NCI-H510A (cell line): ENCODE data around the gene SOHLH1.

Experiments
- DNase-seq: peaks from one replicate; lab custom pipeline; 2025; lab: John Stamatoyannopoulos, UW

The SOHLH1 gene, protein sequence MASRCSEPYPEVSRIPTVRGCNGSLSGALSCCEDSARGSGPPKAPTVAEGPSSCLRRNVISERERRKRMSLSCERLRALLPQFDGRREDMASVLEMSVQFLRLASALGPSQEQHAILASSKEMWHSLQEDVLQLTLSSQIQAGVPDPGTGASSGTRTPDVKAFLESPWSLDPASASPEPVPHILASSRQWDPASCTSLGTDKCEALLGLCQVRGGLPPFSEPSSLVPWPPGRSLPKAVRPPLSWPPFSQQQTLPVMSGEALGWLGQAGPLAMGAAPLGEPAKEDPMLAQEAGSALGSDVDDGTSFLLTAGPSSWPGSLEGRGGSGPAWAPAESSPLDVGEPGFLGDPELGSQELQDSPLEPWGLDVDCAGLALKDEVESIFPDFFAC

DNA sequence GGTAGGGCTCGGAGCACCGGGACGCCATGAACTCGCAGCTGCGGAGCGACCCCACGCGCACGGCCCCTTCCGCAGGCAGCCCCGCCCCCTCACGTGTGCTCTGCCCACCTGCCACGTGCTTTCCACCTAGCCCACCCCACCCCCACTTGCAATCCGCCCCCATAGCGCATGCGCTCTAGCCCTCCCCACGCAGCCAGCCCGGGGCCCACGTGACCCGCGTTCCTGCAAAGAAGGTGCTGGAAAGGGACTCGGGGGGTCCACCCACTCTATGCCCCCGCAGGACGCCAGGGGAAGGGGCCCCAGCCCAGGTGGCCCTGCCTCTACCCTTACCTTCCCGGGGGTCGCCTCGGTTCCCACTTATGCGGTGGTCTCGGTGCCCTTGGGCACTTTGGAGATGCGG lies at the start of gene SOHLH1:
Gene SOHLH1, minus strand, starts transcription at position 42 of the 400 bp plus-strand sequence. Its CDS starts 14 bp downstream, at position 28.
- DNase-seq, result no peak

DNA sequence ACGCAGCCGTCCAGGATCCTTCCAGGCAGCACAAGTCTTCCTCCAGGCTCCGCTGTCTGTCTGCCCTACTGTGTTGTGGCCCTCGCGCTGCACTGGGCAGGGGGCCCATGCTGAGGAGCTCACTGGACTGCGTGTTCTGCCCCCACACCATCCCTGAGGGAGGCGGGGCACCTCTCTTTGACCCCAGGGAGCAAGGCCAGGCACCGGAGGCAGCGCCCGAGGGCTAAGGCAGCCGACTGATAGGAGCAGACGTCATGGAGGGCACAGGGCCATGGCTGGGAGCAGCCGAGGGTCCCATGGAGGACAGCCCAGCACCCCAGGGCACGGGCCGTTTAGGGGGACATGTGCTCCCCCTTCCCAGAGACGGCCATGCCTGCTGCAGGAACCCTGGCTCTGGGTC lies 49.4 kb upstream of the SOHLH1 start:
- DNase-seq, result no peak

DNA sequence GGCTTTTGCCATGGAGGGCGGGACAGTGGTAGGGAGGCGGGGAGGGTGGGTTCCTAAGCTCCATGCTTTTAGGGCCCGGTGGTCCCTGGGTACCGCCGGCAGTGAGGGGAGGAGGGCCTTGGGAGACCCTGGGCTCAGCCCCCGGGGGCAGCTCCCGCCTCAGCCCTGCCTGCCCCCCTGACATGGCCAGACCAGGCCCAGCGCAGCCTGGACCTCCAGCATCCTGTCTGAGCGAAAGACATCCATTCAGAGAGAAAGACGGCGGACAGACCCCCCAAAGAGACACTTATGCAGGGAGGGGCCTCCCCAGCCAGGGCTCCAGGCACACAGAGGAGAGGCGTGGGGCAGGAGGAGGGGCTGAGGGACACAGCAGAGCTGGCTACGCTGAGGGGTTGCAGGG lies 48.0 kb upstream of the SOHLH1 start:
- DNase-seq, result no peak

DNA sequence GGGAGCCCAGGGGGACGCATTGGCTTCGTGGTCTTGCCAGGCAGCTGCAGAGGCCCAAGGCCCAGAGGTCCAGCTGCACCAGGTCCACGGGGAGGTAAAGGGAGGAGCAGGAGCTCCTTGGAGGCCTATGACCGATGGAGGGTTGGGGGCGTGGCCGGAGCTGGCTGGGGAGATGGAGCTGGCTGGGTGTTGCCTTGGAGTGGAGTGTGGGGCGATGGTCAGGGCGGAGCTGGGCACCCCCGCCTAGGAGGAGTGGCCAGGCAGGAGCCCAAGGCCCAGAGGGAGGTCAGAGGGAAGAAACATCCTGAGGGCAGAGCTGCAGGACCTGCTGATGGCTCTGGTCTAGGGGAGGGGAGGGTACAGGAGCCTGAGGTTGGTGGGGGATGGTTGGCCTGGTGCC lies 47.3 kb upstream of the SOHLH1 start:
- no peak for DNase-seq

DNA sequence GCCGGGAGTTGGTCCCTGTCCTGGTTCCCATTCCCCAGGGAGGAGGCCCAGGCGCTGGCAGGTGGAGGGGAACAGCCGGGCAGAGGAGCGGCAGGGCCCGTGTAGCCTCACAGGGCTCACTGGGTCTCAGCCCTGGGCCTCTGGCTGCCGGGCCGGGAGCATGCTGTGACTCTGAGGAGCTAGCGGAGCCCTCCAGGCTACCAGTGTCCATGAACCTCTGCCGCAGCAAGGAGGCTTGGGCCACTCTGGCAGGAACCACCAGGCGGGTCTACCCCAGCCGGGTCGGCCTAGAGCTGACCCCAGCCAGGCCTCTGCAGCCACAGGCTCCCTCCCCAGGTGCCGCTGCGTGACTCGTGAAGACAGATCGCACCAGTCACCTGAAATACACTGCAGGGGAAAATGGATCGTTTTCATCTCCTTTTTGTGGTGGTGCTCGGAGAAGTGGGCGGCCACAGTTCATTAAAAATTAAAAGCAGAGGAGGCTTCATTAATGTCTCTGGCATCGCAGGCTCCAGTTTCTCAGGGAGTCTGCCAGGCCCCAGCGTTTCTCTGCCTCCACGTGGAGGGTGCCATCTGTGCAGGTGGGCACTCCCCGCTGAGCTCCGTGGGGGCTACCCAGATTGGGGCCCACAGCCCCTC lies 46.5 kb upstream of the SOHLH1 start:
- DNase-seq, result no peak

DNA sequence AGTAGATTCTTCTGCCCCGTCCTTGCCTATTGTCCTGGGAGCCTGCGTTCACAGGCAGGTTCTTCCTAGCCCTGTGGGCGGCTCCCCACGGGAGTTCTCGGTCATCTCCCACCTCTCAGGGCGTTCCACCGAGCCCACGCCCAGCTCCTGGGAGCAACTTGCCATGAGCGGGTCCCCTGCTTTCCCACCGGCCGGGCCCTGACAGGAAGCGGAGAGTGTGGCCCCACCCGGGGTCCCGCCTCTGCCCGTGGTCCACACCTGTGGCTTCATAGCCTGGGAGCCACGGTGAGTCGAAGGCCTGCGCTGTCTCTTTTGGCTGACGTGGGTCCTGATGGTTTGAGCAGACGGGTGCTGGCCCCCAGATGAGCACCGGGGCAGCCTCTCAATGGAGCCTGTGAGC lies 45.9 kb upstream of the SOHLH1 start:
- DNase-seq, result no peak

DNA sequence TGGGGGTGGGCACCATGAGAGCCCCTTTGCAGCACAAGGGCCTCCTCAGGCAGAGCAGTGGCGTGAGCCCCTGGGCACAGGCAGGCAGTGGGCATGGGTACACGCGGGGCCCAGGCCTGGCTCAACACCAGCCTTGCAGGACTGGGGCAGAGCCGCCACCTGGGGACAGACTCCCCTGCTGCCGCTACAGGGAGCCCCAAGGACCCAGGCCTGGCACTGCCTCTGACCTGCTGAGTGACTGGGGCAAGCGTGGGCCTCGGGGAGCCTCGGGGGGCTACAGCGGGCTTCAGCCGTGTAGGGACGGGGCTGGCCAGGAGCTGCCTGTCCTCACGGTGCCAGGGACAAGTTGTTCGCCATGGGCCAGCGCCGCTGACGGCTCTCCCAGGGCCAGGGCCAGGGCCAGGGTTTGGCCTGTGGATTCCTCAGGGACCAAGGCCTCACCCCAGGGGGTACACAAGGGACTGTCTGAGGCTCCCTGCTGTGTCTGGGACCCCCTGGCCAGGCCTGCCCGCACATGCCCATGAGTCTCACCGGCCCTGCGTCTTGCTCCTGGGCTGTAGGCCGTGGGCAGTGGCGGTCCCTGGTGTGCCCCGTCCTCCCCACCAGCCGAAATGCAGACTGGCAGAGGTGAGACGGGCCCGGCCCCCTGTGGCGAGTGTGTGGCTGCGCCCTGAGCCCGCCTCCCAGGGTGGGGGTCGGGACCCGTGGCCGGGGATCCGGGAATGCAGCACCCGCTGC lies 45.2 kb upstream of the SOHLH1 start:
- DNase-seq, result no peak

DNA sequence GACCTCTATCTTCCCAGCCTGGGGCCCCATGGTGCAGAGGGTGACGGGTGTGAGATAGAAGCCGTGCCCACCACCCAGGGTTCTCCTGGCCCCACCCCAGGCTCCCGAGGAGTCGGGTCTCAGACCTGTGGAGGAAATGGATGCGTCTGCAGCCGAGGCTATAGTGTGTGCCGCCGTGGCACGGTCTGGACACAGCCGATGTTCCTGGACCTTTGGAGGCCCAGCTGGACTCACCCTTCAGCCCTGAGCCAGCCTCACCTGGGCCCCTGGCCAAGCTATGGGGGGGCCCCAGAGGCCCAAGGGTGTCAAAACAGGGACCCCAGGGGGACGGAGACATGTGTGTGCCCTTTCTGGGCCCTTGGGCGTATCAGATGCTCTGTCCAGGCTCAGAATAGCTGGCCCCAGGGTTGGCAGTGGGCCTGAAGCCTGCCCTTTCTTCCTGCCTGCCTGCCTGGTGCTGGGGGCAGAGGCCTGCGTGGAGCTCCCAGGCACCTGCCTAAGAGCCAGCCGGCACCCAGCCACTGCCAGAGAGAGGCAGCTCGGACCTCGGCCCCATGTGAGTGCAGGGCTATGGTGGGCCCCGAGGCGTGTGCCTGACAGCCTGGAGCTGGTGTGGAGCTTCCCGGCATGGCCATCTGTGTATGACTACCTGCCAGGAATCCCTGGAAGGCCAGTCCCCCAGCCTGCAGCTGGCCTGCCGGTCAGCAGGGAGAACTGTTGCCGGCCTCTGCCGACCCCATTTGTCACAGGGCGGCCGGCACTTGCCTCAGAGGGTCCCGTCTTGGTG lies 44.5 kb upstream of the SOHLH1 start:
- no peak for DNase-seq

DNA sequence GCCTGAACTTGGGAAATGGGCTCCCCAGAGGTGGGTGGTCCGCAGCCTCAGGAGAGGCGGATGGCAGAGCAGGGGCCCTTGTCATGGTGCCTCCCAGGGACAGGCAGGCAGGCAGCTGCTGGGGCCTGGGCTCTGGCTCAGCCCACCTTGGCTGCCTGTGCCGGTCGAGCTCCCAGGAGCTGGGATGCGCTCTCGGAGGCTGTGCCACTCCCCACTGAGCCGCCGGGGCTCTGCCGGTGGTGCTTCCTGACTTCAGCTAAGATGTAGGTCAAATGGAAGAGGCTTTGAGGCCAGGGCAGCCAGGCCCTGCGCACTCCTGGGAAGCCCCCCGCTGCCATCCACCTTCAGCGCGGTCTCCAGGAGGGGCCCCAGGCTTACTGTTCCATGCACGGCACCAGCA lies 43.7 kb upstream of the SOHLH1 start:
- no peak for DNase-seq

DNA sequence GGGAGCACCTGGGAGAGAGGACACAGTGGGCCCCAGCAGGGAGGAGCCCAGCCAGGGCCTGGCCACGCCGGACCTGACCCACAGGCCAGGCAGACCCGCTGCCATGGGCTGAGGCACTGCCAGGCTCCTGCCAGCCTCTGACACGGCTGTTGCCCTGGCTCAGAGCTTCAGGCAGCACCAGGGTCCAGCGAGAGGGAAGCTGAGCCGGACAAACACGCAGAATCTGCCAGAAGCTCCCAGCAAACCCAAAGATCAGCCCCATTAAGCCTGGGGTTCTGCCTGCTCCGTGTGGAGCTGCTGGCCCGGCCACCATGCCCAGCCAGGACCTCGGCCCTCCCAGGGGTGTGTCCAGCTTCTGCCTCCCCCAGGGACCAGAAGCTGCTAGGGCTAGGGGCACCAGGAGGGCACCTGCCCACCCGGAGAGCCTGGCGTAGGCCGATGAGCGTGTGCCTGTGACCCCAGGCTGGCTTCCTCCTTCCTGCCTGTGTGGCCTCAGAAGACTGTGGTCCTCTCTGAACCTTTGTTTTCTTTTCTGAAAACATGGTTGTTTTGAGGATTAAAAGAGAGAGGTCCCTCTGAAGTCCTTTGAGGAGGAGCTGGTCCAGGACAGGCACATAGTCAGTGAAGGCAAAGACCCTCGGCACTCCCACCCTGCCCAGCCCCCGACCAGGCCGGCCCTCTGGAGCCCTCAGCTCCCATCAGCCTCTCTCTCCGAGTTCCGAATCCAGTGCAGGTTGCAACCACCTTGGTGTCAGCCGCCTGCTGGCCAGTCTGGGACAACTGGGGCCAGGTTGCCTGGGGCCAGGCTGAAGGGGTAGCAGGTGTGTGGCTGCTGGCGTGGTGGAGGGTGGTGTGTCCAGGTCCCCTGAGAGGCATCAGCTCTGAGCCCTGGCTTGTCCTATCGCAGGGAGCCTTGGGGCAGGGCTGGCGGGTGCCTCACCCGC lies 42.3 kb upstream of the SOHLH1 start:
- no peak for DNase-seq

DNA sequence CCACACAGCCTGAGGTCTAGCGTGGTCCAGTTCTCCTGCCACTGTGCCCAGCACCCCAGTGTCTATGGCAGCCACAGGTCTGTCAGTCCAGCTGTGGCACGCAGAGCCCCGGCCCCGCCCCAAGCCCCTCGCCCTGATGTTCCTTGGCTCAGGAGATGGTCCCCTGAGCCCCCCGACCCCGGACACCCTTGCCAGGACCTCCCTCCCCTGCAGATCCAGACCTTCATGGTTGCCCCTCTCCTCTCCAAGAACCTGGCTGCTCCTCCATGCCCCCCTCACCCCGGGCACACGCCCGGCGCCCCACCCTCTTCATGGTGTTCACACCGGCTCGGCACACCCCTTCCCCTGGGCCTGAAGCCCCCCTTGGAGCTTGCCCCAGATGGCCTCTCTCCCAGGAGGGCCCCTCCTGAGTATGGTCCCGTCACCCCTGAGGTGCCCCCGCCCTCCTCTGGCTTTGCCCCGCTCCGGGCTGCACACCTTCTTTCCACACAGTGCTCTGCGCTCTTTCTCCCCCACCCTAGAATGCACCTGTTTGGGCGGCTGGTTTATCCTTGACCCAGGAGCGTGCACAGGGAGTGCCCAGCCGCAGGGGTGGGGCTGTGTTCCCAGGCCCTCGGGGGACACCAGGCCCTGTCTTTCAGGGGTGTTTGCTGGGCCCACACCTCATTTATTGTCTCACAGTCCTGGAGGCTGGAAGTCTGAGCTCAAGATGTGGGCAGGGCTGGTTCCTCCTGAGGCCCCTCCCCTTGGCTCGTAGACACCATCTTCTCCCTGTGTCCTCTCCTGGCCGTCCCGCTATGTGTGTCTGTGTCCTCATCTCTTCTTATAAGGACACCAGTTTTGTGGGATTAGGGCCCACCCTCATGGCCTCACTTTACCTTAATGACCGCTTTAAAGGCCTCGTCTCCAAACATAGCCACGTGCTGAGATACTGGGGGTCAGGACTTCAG lies 40.3 kb upstream of the SOHLH1 start:
- no peak for DNase-seq

DNA sequence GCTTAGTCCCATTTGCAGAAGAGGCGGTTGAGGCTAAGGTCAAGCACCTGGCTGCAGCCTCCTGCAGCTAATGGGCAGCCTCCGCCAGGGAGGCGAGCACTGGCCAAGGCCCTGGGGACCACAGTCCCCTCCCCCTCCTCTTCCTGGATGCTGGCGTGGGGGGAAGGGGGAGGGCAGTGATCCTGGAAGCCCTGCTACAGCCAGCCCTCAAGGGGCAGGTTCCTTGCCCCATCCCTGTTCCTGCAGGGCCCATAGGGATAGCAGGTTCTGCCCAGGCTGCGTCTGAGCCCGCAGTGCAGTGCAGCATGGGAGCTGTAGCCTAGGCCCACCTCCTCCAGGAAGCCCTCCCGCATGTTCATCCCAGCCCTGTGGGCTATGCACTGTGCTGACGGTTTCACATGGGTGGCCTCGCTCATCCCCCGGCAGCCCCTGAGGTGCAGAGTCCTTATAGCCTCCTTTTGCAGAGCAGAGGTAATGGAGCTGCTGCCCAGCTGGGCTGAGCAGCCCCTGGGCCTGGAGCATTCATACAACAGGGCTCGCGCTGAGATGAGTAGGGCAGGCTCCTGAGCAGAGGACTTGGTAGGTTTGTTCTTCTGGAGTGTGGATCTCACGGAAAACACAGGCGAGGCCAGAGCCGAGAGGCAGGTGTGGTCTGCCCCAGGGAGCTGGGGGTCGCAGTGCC lies 38.7 kb upstream of the SOHLH1 start:
- no peak for DNase-seq

DNA sequence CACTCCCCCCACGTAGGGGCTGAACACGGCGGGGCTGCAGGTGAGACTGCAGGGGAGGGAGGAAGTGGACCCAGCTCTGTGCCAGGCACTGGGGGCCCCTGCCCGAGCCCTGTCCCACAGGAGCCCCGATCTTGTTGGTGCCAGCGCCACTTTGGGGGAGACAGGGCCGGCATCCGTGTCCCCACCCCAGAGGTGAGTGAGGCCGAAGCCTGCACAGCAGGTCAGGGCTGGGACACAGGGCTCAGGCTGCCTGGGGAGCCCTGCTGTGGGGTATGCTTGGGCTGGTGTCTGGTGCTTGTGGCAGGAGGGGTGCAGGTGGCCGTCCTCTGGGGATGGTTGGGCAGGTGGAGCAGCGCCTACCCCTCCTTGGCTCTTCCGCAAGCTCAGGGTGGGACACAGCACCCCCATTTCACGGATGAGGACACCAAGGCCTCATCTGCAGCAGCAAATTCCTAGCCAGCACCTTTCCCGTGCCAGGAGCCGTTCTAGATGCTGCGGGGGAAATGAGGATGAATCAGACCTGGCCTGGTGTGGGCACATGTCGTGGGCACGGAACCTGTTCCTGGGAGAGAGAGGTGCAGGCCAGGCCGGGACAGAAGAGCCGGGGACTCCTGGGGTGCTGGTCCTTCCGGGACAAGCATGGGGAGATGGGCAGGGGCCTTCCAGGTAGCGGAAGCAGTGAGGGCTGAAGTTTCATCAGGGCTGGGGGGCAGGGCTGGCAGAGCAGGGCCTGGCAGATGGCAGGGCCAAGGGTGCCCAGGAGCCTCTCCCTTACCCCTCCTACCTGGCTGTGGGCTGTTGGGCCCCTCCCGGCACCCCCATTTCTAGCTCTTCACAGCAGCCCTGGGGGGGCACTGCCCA lies 37.9 kb upstream of the SOHLH1 start:
- no peak for DNase-seq

DNA sequence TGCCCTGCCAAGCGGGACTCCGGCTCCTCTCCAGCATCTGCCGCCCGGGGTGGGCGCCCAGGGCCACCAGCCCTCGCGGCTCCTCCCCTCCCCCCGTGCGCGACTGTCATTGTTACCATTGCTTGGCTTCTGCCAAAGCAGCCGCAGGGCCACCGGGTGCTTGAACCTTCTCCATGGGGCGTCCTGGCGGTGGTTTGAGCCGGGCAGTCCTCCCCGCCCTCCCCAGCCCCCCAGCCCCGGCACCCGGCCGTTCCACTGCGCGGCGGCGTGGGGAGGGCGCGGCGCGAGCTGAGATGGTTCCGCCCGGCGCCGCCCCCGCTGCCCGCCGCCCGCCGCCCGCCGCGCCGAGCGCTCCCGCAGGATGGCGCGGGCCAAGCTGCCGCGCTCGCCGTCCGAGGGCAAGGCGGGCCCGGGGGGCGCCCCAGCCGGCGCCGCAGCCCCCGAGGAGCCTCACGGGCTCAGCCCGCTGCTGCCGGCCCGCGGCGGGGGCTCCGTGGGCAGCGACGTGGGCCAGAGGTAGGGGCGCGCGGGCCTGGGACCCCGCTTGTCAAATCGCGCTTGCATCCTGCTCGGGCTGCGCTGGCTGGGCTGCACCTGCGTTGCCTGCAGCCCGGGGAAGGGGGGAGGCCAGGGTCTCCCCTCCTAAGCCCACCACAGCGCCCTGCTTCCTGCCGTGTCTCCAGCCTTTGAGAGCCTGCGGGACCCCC lies 37.1 kb upstream of the SOHLH1 start:
- no peak for DNase-seq

DNA sequence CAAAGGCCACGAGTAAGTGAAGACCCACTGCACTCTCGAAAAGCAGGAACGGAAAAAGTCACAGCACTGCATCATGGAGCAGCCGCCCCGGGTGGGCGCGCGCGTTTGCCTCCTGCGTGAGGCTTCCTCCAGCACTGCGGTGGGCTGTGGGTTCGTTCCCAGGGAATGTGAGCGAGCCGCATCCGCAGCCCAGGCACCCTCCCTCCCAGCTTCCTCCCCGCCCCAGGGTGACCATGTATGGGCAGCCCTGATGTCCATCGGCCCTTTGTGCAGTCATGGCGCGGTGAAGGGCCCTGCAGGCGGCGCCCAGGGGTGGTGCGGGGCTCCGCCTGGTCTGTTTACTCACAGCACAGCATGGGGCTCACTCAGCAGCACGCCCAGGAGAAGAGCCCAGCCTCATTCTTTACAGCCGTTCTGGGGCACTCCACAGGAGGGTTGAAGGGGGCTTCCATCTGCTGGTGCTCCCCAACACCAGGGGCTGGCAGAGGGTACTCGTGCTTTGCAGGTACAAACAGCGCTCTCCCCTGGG lies 35.4 kb upstream of the SOHLH1 start:
- peak; percentile 17 for DNase-seq

DNA sequence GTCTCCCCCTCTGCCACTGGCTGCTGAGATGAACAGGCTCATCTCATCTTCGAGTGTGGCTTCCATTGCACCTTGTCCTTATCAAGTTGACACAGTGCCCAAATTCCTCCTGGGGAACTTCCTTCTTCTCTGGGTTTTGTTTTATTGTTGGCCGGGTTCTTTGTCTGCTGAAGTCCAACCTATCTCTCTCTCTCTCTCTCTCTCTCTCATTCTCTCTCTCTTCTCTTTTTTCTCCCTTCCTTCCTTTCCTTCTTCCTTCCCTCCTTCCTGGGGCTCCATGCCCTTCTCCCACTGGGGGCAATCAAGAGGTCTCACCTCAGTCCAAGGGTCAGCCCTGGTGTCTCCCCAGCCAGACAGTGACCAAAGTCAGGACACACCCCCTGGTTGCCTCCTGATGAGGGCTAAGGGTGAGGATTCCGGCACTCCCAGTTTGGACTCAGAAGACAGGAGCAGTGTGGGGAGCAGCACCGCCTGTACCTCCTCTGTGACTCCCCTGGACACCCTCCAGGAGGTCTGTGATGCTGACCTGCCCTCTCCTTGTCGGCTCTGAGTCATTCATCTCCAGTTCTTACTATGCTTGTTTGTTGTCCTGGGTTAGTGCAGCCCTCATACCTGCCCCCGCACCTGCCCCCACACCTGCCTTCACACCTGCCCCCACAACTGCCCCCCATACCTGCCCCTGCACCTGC lies 33.4 kb upstream of the SOHLH1 start:
- no peak for DNase-seq

DNA sequence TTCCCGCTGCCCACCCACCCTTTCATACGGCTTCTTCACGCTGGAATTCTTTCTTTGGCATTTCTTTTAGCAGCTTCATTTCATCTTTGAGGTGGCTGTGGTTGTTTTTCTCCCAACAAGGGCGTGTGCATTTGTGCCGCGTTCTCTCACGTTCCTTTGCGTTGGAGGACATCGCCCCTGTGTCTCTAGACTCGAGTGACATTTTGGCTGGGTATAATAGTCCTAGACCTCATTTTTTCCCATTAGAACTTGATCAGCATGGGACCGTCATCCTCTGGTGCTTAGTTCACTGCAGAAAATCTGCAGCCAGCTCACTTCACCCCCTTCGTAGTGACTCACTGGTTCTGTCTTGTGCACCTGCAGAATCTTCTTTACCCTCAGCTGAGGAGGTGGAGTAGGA lies 32.2 kb upstream of the SOHLH1 start:
- DNase-seq, result no peak
